UCSD-AML1 (cell line): Measurements from ENCODE around the gene BEST3.

ENCODE experiments used
- DNase-seq: peaks from one replicate; lab custom pipeline; 2025; ENCODE audit not compliant: unreplicated experiment; lab: John Stamatoyannopoulos, UW

The BEST3 gene

DNA sequence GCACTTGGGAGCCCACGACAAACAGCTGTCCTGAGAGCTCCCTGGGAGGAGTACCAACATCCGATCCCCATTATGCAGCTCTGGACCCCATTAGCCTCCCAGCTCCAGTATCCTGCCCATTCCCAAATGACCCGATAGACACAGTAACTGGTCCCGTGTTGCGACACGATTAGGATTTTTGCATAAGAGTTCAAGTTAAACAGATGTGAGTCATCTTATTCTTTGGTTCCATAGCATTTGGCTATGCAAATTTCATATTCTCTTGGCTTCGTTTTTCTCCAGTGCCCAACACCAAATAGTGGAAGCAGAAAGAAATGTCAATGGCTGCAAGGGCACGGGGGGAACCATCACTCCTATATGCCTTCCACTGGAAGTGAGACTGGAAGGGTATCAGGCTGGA is 45.4 kb downstream of the BEST3 start:
- DNase-seq, result no peak

- no peak for DNase-seq
These were observed 47.2 kb downstream of the BEST3 start for GRCh38 chr12:69651922-69652321.

DNA sequence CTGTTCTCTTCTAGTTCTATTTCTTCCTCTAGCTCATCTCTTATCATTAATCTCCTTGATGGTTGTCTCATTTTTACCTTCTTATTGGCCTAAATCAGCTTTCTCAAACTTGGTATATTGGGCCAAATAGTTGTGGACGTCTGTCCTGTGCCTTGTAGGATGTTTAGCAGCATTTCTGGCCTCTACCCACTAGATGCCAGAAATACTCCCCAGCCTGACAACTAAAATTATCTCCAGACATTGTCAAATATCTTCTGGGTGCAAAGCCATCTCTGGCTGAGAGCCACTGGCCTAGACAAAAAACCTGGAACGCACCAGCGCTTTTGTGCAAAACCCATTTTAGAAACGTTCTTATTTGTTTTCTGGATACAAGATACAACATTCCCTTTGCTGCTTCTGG is 49.6 kb downstream of the BEST3 start:
- no peak for DNase-seq

- DNase-seq, result no peak
These were observed 50.6 kb downstream of the BEST3 start for GRCh38 chr12:69648476-69648875.

- DNase-seq, result no peak
These were observed 51.9 kb downstream of the BEST3 start for GRCh38 chr12:69647178-69647577.

- no peak for DNase-seq
These were observed 54.1 kb downstream of the BEST3 start for GRCh38 chr12:69645031-69645430.

DNA sequence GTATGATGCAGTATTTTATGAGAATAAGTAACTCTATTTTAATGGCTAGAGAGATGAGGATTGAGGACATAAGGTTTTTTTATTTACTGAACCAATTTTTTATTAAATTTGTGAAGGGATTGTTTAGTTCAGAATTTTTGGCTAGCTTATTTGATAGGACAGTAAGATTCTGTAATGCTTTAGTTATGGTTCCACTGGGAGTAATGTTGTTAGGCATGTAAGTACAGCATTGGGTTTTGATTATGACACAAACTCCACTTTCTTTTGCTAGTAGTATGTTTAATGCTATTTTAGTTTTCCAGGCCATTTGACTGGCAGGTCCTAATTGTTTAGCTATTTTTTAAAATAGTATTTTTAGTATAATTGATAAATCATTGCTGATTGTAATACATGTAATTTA is 54.6 kb downstream of the BEST3 start:
- no peak for DNase-seq

GRCh38 chr12:69642531-69642930 is 56.6 kb downstream of the BEST3 start:
- DNase-seq, result no peak

DNA sequence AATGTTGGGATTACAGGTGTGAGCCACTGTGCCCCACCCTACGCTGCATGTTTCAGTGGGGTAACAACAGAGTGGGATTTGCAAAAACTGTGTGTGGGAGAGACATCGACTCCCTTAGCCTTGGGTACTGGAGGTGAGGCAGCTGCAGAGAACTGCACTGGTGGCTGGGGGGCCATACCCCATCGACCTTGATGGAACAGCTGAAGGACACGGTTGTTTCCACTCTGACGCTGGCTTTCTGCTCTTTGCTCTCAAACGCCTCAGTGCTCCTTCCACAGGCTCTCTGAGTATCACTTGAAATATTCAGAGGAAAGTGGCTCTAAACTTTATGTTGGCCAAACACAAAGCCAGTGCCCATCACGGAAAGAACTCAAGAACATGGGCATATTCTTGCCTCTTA is 57.6 kb downstream of the BEST3 start:
- no peak for DNase-seq

DNA sequence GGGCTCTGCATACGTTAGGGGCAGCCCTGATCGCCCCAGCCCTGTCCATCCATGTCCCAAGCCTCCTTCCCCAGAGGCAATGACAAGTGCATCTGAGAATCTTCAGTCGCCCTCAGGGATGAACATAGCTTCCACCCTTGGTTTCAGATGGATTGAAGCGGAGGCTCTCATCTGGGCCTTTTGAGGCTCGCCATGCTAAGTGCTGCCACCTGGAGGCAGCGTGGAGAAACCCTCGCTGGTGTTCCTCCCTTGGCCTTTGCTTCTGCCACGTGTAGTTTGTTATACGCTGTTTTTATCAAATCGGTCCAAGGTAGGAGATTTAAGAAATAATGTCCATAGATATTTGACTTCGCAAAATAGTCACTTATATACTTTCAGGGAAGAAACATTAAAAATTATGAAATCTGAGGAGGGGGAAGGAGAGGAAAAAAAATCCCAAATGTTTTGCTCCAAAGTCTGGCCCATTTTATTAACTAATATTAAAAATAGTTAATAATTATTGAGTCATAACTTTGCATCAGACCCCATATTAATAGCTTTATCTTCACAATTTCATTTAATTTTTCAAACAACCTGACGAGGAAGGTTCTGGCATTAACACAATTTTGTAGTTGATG is 59.6 kb downstream of the BEST3 start:
- DNase-seq, result peak; percentile 66

GRCh38 chr12:69633061-69633460 is 66.0 kb downstream of the BEST3 start:
- DNase-seq, result no peak

DNA sequence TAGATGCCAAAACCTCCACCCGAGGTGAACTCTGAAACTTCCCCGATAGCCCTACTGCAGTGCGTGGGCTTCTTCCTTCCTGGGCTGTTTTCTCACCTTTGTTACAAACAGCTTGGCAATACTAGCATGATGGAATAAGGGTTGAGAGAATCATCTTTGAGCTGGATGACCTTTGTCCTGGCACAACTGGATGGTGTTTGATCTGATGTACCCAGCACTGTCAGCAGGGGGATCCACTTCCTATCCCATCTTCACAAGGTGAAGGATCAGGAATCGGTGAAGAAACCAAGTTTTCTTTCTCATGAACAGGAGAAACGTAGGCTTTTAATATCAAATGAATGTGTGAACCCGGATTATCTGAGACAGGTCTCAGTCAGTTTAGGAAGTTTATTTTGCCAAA is 68.9 kb downstream of the BEST3 start:
- DNase-seq, result no peak

DNA sequence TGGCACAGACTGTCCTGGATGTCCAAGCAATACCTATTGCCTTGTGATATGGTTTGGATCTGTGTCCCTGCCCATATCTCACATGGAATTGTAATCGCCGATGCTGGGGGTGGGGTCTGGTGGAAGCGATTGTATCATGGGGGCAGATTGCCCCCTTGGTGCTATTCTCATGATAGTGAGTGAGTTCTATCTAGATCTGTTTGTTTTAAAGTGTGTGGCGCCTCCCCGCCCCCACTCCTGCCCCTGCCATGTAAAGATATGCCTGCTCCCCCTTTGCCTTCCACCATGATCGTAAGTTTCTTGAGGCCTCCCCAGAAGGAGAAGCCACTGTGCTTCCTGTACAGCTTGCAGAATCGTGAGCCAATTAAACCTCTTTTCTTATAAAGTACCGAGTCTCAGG is 71.6 kb downstream of the BEST3 start:
- DNase-seq, result no peak

GRCh38 chr12:69623970-69624369 is 75.1 kb downstream of the BEST3 start:
- no peak for DNase-seq

- DNase-seq, result no peak
These were observed 77.6 kb downstream of the BEST3 start for GRCh38 chr12:69621551-69621950.

GRCh38 chr12:69620921-69621320 is 78.2 kb downstream of the BEST3 start:
- no peak for DNase-seq

DNA sequence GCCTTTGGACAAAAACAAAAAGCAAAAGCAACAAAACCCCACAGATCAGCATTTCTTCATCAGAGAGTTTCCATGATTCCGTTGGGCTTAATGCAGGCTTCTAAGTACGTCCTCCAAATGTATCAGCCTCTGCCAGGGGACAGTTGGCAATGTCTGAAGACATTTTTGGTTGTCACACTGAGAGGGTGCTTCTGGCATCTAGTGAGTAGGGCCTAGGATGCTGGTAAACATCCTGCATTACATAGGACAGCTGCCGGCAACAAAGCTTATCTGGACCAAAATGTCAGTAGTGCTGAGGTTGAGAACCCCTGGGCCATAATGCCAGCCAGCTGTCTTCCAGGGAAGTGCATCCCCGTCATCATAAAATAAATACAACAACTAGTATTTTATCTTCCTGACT is 79.0 kb downstream of the BEST3 start:
- DNase-seq, result no peak

DNA sequence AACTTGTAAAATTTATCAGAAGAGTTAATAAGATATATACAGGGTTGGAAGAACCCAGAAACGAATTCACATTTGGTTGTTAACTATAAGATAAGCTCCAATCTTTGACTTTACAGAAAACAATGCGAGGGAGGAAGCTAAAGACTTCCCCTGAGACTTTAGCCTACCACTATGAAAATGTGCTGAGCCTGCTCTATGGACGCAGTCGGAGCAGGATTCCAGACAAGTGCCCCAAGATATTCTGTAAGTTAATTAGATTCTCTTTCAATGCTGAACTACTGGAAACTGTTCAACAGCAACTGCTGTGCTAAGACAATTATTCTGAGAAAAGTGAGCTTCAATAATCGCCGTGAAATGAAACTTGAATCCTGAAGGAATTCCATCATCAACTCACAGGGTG is 80.1 kb downstream of the BEST3 start:
- DNase-seq, result no peak

DNA sequence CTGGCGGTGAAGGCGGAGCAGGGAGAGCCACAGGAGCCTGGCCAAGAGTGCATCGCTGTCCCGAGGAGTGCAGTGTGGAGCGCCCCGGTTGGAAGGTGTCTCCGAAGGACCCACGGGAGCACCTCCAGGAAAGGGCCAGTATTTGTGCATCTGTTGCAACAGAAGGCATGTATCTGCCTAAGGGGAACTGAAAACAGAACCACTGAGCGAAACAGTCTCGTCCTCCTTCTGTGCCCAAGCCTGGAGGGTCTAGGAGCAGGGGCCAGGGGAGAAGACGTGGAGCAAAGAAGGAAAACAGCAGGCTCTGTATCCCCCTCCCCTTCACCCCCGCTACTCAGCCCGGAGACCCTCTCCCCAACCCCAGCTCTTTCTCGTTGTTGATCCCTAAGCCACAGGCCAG is 83.1 kb downstream of the BEST3 start:
- peak; percentile 14 for DNase-seq

DNA sequence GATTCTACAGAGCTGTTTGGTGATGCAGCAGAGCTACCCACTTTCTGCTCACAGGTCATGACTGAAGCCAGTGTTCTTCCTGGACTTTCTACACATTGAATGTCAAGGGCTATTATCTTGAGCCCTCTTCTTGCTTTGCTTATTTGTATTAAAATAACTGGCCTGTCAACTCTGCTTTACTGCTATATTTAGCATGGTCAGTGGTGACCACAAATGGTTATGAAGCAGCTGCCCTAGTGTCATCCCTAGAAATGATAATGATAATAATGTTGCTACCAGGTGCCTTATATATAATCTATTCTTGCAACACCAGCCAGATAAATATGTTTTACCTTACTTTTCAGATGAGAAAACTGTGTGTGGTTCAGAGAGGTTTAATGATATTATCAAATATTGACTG is 85.8 kb downstream of the BEST3 start:
- DNase-seq, result no peak

DNA sequence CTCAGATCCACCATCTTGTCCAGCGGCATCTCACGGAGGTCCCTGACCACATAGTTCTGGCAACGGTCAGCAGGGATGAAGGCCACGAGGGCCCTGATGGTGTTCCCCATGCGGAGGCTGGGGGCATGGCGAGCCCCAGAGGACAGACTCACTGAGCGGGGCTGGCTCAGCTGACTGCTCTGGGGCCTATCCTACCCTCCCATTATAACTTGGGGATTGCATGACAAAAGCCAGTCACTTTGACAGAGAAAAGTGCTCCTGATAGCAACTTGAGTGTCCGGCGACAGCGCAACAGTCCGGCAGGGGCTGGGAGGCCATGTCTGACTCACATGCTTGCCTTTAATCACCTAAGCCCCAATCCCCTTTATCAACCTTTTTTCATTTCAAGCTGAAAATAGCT is 88.4 kb downstream of the BEST3 start, which contains the start of gene LRRC10:
TSS of gene LRRC10 (minus strand) at position 179 of the 400 bp plus-strand sequence. CDS start at position 110, 69 bp downstream.
- no peak for DNase-seq

- DNase-seq, result no peak
These were observed 89.0 kb downstream of the BEST3 start for GRCh38 chr12:69610126-69610525.

DNA sequence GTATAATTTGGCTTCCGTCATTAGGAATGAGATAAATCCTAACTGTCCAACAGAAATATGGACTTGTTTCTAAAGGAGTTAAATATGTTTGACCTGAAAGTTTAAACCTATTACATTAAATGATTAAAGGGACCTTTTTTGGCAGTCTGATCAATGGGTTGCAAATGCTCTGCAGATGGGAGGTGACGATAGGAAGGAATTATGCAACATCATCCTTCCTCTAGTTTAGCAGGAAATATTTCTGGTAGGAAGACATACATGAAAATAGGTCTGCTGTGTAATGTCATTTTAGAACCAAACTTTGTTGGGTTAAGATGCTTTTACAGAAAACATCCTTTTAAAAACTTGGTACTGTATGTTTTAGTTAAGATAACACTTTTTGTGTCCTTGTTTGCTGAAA is 91.0 kb downstream of the BEST3 start:
- DNase-seq, result no peak
